NCI-H1694 treated with DMSO at 0.1 percent for 48 hours (cell line): ENCODE data around the gene PRKCE.

Experiments used
- DNase-seq: peaks from one replicate; lab custom pipeline; 2025; lab: John Stamatoyannopoulos, UW

The PRKCE gene

GRCh38 chr2:45755585-45756335, 104.3 kb downstream of the PRKCE start:
- no peak for DNase-seq

- DNase-seq = no peak
Measured at GRCh38 chr2:45758018-45758417, 106.5 kb downstream of the PRKCE start.

GRCh38 chr2:45759310-45759851, 107.9 kb downstream of the PRKCE start:
- DNase-seq = peak; percentile 78

- no peak for DNase-seq
Measured at GRCh38 chr2:45761635-45762034, 110.2 kb downstream of the PRKCE start.

GRCh38 chr2:45763255-45763654, 111.8 kb downstream of the PRKCE start:
- no peak for DNase-seq

GRCh38 chr2:45763797-45764196, 112.3 kb downstream of the PRKCE start:
- DNase-seq = no peak

- DNase-seq = no peak
Measured at GRCh38 chr2:45765007-45765727, 113.7 kb downstream of the PRKCE start.

- DNase-seq = peak; percentile 87
Measured at GRCh38 chr2:45765728-45766254, 114.3 kb downstream of the PRKCE start.

- no peak for DNase-seq
Measured at GRCh38 chr2:45768208-45768607, 116.7 kb downstream of the PRKCE start.

GRCh38 chr2:45769056-45769455, 117.6 kb downstream of the PRKCE start:
- no peak for DNase-seq

GRCh38 chr2:45769854-45770576, 118.5 kb downstream of the PRKCE start:
- no peak for DNase-seq

GRCh38 chr2:45770811-45771210, 119.3 kb downstream of the PRKCE start:
- no peak for DNase-seq

GRCh38 chr2:45771261-45771660, 119.8 kb downstream of the PRKCE start:
- DNase-seq = peak; percentile 63

GRCh38 chr2:45772038-45772437, 120.6 kb downstream of the PRKCE start:
- no peak for DNase-seq

- DNase-seq = no peak
Measured at GRCh38 chr2:45773909-45774308, 122.4 kb downstream of the PRKCE start.

GRCh38 chr2:45774688-45775244, 123.3 kb downstream of the PRKCE start:
- DNase-seq = no peak

- DNase-seq = no peak
Measured at GRCh38 chr2:45776160-45776955, 124.9 kb downstream of the PRKCE start.

GRCh38 chr2:45777996-45778719, 126.7 kb downstream of the PRKCE start:
- no peak for DNase-seq

- peak; percentile 50 for DNase-seq
Measured at GRCh38 chr2:45778720-45779171, 127.3 kb downstream of the PRKCE start.
